Measurements from ENCODE around the gene ZNF750.
"Not testable (repeated sequence)": the region's sequence is repeated elsewhere in the genome, so short reads cannot be mapped to it uniquely, and the experiment has no call there.

ZNF750 gene

GRCh38 chr17:82790391-82790790, 49.4 kb downstream of the ZNF750 start:
- DNase-seq = no peak

GRCh38 chr17:82789806-82790205, 50.0 kb downstream of the ZNF750 start:
- no peak for DNase-seq

DNA sequence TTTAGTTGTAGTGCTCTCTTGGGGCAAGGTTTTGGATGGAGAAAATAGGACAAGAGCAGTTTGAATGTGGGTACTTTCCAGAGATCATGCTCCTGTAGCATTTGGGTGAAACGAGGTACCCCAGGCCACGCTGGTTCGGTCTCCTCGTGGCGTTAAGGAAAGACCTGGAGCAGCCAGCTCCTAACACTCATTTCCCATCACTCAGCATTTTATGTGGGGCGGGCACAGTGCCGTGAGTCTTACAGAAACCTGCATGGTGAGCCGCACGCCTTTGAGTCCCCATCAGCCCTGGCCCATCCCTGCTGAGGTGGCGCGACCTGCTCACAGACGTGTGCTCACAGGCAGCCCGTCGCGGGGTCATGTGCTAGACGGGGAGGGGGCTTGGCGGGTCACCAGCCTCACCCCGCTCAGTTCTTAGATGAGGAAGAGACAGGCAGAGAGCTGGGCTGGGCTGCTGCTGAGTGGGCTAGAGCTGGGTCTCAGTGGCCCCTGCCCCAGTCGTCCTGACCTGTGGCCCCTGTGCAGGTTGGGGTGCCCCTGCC, 50.7 kb downstream of the ZNF750 start:
- no peak for DNase-seq

DNA sequence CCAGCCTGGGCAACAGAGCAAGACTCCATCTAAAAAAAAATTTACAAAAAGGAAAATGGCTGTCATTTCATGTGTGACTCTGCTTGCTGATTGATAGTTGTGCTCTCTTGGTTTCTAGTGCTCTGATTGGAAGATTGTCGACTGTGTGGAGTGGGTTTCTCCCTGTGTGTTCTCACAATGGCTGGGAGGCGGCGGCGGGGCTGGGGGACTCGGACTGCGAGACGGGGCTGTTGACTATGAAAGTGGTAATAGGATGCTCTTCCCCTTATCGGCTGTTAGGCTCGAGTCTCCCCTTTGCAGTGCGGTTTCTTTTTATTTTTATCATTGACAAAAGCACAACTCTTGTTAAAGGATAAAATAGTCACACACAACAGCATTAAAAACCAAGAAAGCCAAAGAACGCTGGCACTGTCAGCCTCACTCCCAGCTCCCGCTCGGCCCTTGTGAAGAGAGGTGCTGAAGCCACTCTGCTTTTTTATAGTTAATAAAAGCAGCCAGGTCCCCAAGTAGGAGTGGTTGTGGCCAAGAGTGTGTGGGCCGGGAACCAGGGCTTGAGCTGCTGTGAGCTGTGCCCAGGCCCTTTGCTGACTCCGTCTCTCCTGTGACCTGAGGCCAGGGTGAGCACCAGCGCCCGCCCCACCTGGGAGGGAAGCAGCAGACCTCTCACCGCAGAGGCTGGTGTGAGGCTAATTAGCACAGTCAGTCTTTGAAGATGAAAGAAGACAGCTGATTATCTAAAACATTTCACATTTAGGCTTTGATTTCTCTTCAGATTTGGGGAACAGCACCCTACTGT, 51.4 kb downstream of the ZNF750 start:
- DNase-seq = no peak

GRCh38 chr17:82787081-82787848, 52.6 kb downstream of the ZNF750 start:
- DNase-seq = no peak

- DNase-seq = no peak
Observed at GRCh38 chr17:82786427-82786826, 53.4 kb downstream of the ZNF750 start.

GRCh38 chr17:82785581-82785980, 54.2 kb downstream of the ZNF750 start:
- not testable (repeated sequence) for DNase-seq

GRCh38 chr17:82783498-82783897, 56.3 kb downstream of the ZNF750 start:
- DNase-seq = no peak

DNA sequence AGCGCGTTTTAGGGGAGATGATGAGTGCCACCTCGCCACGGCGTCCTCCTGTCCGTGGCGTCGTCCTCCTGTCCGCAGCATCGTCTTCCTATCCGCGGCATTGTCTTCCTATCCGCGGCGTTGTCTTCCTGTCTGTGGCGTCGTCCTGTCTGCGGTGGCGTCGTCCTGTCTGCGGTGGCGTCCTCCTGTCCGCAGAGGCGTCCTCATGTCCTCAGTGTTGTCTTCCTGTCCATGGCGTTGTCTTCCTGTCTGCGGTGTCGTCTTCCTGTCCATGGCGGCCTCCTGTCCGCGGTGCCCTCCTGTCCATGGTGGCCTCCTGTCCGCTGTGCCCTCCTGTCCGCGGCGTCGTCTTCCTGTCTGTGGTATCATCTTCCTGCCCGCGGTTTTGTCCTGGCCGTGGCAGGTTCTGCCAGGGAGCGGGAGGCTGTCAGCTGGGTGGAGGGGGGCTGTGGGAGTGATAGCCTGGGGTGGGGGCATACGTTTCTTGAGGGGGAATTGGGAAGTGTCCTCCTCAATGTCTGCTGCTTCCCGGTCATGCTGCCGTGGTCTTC, 57.1 kb downstream of the ZNF750 start:
- peak; percentile 10 for DNase-seq

DNA sequence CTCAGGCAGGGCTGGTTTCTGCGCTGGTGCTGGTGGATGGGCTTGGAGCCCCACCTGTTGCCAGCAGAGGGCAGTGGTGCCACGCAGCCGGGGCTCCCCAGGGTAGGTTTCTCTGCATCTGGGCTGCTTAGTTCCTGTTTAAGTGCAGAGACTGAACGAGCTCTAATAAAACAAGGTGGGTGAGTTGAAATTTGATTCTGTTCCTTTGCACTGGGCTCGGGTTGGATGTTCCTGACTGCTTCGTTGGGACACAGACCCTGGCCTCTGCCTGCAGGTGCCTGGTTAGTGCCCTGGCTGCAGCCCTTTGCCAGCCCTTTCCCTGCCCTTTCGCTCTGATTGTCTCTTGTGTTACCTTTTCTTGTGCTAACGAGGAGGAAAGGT, 57.9 kb downstream of the ZNF750 start:
- DNase-seq = peak; percentile 86

DNA sequence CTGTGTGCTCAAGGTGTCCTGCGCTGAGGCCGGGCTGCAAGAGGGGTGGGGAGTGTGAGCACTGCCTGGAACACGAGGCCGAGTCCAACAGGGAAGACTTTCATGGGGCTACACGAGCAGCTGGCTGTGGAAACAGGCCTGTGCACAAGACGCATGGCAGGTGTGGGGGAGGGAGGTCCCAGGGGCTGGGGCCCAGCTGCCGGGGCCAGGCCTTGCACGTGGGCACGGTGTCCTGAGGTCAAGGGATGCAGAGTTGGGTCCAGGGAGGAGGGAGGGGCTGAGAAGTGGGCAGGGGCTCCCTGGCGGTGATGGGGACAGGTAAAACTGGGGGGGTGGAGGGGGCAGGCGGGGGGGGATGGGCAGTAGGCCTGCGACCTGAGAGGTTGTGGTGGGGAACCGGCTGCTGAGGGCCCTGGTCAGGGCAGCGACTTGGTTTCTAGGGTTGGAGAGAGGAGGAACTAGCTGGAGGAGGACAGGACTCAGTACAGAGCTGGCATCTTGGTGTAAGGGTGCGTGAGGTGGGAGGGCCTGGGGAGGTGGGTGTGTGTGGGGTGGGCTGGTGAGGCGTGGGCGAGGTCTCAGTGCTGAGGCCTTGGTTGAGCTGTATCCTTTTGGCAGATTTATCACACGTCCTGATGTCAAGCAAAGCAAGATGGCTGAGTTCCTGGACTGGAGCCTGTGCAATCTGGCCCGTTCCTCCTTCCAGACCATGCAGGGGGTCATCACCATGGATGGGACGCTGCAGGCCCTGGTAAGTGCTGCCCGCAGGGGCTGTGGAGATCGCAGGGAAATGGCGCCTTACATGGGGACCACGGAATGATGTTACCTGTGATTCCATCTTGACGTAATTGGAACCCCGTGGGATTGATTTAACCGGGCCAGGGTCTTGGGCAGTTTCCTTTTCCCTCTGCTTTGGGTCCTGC, 58.6 kb downstream of the ZNF750 start:
- no peak for DNase-seq

GRCh38 chr17:82780195-82780594, 59.6 kb downstream of the ZNF750 start:
- DNase-seq = no peak

GRCh38 chr17:82779541-82779940, 60.3 kb downstream of the ZNF750 start:
- DNase-seq = no peak
